Endothelial cell (in vitro differentiated cells): ENCODE data around the gene EPHA3. TPM values are rescaled to one million over a fixed set of nuclear protein-coding genes. Genes with fewer than 3 reads are reported as not detected.

Experiments
- DNase-seq: peaks from one replicate; pipeline ENCODE4 v3.0.0; 2021; ENCODE audit warnings: low spot score
- H3K27ac Mint-ChIP-seq: one replicate; pipeline ENCODE4 v1.8.0; 2021; ENCODE audit warnings: mixed read lengths, inconsistent platforms; ENCODE audit not compliant: unreplicated experiment
- H3K27me3 Mint-ChIP-seq: one replicate; pipeline ENCODE4 v1.8.0; 2021; ENCODE audit warnings: mild to moderate bottlenecking, moderate library complexity, mixed read lengths, inconsistent platforms; ENCODE audit not compliant: unreplicated experiment
- H3K36me3 Mint-ChIP-seq: one replicate; pipeline ENCODE4 v1.8.0; 2021; ENCODE audit warnings: mild to moderate bottlenecking, low read depth, mixed read lengths, inconsistent platforms; ENCODE audit not compliant: unreplicated experiment
- H3K4me1 Mint-ChIP-seq: one replicate; pipeline ENCODE4 v1.8.0; 2021; ENCODE audit warnings: mild to moderate bottlenecking, mixed read lengths, inconsistent platforms; ENCODE audit not compliant: unreplicated experiment
- H3K4me3 Mint-ChIP-seq: one replicate; pipeline ENCODE4 v1.8.0; 2021; ENCODE audit warnings: mild to moderate bottlenecking, mixed read lengths, inconsistent platforms; ENCODE audit not compliant: unreplicated experiment
- H3K9me3 Mint-ChIP-seq: one replicate; pipeline ENCODE4 v1.8.0; 2021; ENCODE audit warnings: mixed read lengths, inconsistent platforms; ENCODE audit not compliant: unreplicated experiment
- CTCF ChIP-seq: fragments of 200-600 bp; sonication (generic); IDR thresholded peaks from one replicate; pipeline ENCODE4 v1.5.0; 2021; ENCODE audit warnings: antibody characterized with exemption; ENCODE audit not compliant: unreplicated experiment
- total RNA-seq: library from RNA; stranded (reverse); fragmentation: NEBNext Ultra II Directional; extraction: Animal tissue kit (Norgen Biotek cat#: 25700); gene quantifications from one replicate; pipeline ENCODE4 v1.2.1, GENCODE V29; 2021; ENCODE audit not compliant: unreplicated experiment

Gene EPHA3
- total RNA-seq, 1 donor from 2014 or later, result not detected

- H3K36me3 Mint-ChIP-seq, result no peaks in the 10 kb centered on the region
- H3K27ac Mint-ChIP-seq, result no peak overlapping the region
- H3K9me3 Mint-ChIP-seq, result no peaks in the 10 kb centered on the region
- H3K27me3 Mint-ChIP-seq, result no peaks in the 10 kb centered on the region
- no peak for DNase-seq
- no peak overlapping the region for H3K4me3 Mint-ChIP-seq
- H3K4me1 Mint-ChIP-seq, result no peaks in the 10 kb centered on the region
- no peak for TF ChIP-seq CTCF
Observed at GRCh38 chr3:89186456-89186855, 79.0 kb downstream of the EPHA3 start.

- Mint-ChIP-seq H3K27me3 (no peaks in the 10 kb centered on the region), H3K9me3 (no peaks in the 10 kb centered on the region), H3K4me1 (no peaks in the 10 kb centered on the region), H3K4me3 (no peak overlapping the region), H3K36me3 (no peaks in the 10 kb centered on the region), H3K27ac (no peak overlapping the region)
- no peak for TF ChIP-seq CTCF
- DNase-seq, result no peak
Observed at GRCh38 chr3:89198591-89198990, 91.2 kb downstream of the EPHA3 start.

- no peaks in the 10 kb centered on the region for H3K4me1 Mint-ChIP-seq
- no peak overlapping the region for H3K27ac Mint-ChIP-seq
- no peaks in the 10 kb centered on the region for H3K9me3 Mint-ChIP-seq
- H3K27me3 Mint-ChIP-seq, result no peaks in the 10 kb centered on the region
- no peak for TF ChIP-seq CTCF
- no peaks in the 10 kb centered on the region for H3K36me3 Mint-ChIP-seq
- no peak overlapping the region for H3K4me3 Mint-ChIP-seq
- no peak for DNase-seq
Observed at GRCh38 chr3:89212619-89213018, 105.2 kb downstream of the EPHA3 start.

- TF ChIP-seq CTCF, result no peak
- no peak for DNase-seq
- no peaks in the 10 kb centered on the region for H3K9me3 Mint-ChIP-seq
Observed at GRCh38 chr3:89216016-89216739, 108.8 kb downstream of the EPHA3 start.

GRCh38 chr3:89217148-89217685, 109.8 kb downstream of the EPHA3 start:
- Mint-ChIP-seq H3K4me3 (no peak overlapping the region), H3K4me1 (no peaks in the 10 kb centered on the region), H3K27ac (no peak overlapping the region), H3K9me3 (no peaks in the 10 kb centered on the region), H3K36me3 (no peaks in the 10 kb centered on the region), H3K27me3 (peaks cover 2% of the 10 kb centered on the region)
- DNase-seq, result no peak
- TF ChIP-seq CTCF, result no peak

More at GRCh38 chr3:89216016-89216739, 108.8 kb downstream of the EPHA3 start:
- H3K4me1 Mint-ChIP-seq, result no peaks in the 10 kb centered on the region
- peaks cover 2% of the 10 kb centered on the region for H3K27me3 Mint-ChIP-seq
- no peak overlapping the region for H3K4me3 Mint-ChIP-seq
- H3K36me3 Mint-ChIP-seq, result no peaks in the 10 kb centered on the region
- H3K27ac Mint-ChIP-seq, result no peak overlapping the region
